Right lobe of liver (tissue), 4 donors: ENCODE measurements around the gene DLG2.

Experiments used
- CTCF ChIP-seq, 4 donors: fragments of 200-600 bp in 3 of 4; fragments of 450-650 bp in 1 of 4; IDR thresholded peaks; one replicate each; pipeline versions ENCODE4 v1.5.1 to v1.8.0; 2016 to 2022; ENCODE audit warnings: antibody characterized with exemption in 4 of 4, mild to moderate bottlenecking in 2 of 4
- POLR2A ChIP-seq: fragments of 450-650 bp; IDR thresholded peaks from one replicate; pipeline ENCODE4 v1.6.1; 2017; ENCODE audit warnings: antibody characterized with exemption, mild to moderate bottlenecking
- donor health status: DM: no; HTN: no; CAD: no.
- donor health status: DM: no; HTN: no; CAD: no.
- donor health status: DM: no; HTN: yes; CAD: no.

- TF ChIP-seq POLR2A (no peak), CTCF (IDR thresholded peaks at IDR 0.05) (no peak)
These were observed 724.7 kb downstream of the DLG2 start for GRCh38 chr11:84902445-84902844.
